ENCODE data around the gene MESP2. TPM values are rescaled to one million over a fixed set of nuclear protein-coding genes. Genes with fewer than 3 reads are reported as not detected.

The MESP2 gene
- not detected in 2 replicates for total RNA-seq (2014; rRNA removed; shearing (Covaris generic))
- polyA plus RNA-seq (2015; cell fraction: cytosol; rRNA removed): not detected in 2 replicates
- not detected in 2 replicates for polyA plus RNA-seq (2015; cell fraction: nucleus; rRNA removed)

GRCh38 chr15:89776274-89777072, at the start of gene MESP2:
TSS of gene MESP2 (plus strand) at chr15:89776332. CDS start at chr15:89776358, 26 bp downstream.
- DNase-seq (ENCODE audit: low read depth): no peak

- no peak for DNase-seq (ENCODE audit: low read depth)
These were observed 47.9 kb upstream of the MESP2 start for GRCh38 chr15:89728254-89728653.

GRCh38 chr15:89731275-89731674, 44.9 kb upstream of the MESP2 start:
- no peak for DNase-seq (ENCODE audit: low read depth)

GRCh38 chr15:89732451-89733172, 43.5 kb upstream of the MESP2 start:
- no peak for DNase-seq (ENCODE audit: low read depth)

GRCh38 chr15:89735773-89736172, 40.4 kb upstream of the MESP2 start:
- DNase-seq (ENCODE audit: low read depth): no peak

GRCh38 chr15:89740137-89740536, 36.0 kb upstream of the MESP2 start:
- peak; percentile 71 for DNase-seq (ENCODE audit: low read depth)

GRCh38 chr15:89743011-89743410, 33.1 kb upstream of the MESP2 start:
- DNase-seq (ENCODE audit: low read depth): no peak

GRCh38 chr15:89743594-89743993, 32.5 kb upstream of the MESP2 start:
- DNase-seq (ENCODE audit: low read depth): no peak

- no peak for DNase-seq (ENCODE audit: low read depth)
These were observed 31.0 kb upstream of the MESP2 start for GRCh38 chr15:89745131-89745530.

- DNase-seq (ENCODE audit: low read depth): no peak
These were observed 30.4 kb upstream of the MESP2 start for GRCh38 chr15:89745768-89746167.

- no peak for DNase-seq (ENCODE audit: low read depth)
These were observed 29.7 kb upstream of the MESP2 start for GRCh38 chr15:89746386-89746780.

GRCh38 chr15:89747708-89748682, 28.1 kb upstream of the MESP2 start:
- no peak for DNase-seq (ENCODE audit: low read depth)

- no peak for DNase-seq (ENCODE audit: low read depth)
These were observed 27.1 kb upstream of the MESP2 start for GRCh38 chr15:89749054-89749453.

GRCh38 chr15:89749526-89749925, 26.6 kb upstream of the MESP2 start:
- no peak for DNase-seq (ENCODE audit: low read depth)

GRCh38 chr15:89749951-89750559, 26.1 kb upstream of the MESP2 start:
- DNase-seq (ENCODE audit: low read depth): no peak

GRCh38 chr15:89750560-89751542, 25.3 kb upstream of the MESP2 start, which contains the start of gene MESP1:
TSS of gene MESP1 (minus strand) at chr15:89751249. CDS start at chr15:89751231, 18 bp downstream.
- DNase-seq (ENCODE audit: low read depth): peak; percentile 90

- no peak for DNase-seq (ENCODE audit: low read depth)
These were observed 24.4 kb upstream of the MESP2 start for GRCh38 chr15:89751748-89752147.

- DNase-seq (ENCODE audit: low read depth): no peak
These were observed 22.3 kb upstream of the MESP2 start for GRCh38 chr15:89753855-89754254.

- no peak for DNase-seq (ENCODE audit: low read depth)
These were observed 21.6 kb upstream of the MESP2 start for GRCh38 chr15:89754361-89755154.
